Ascending aorta (tissue), 2 donors: Measurements from ENCODE around the gene KSR1. TPM values are rescaled to one million over a fixed set of nuclear protein-coding genes. Genes with fewer than 3 reads are reported as not detected.
"Not testable (repeated sequence)": the region's sequence is repeated elsewhere in the genome, so short reads cannot be mapped to it uniquely, and the experiment has no call there.

Source experiments
- DNase-seq, 2 donors: peaks; one replicate each; pipeline ENCODE4 v3.0.0-alpha.2; 2019; ENCODE audit warnings: low spot score in 2 of 2
- H3K27ac ChIP-seq, 2 donors: fragments of 200-600 bp; sonication (generic); one replicate each; pipeline ENCODE4 v1.5.1; 2016 to 2017; ENCODE audit warnings: mild to moderate bottlenecking in 1 of 2
- H3K27me3 ChIP-seq: fragments of 200-600 bp; sonication (generic); one replicate; pipeline ENCODE4 v1.5.1; 2017
- H3K36me3 ChIP-seq, 2 donors: fragments of 200-600 bp; sonication (generic); one replicate each; pipeline ENCODE4 v1.5.1; 2016
- H3K4me1 ChIP-seq, 2 donors: fragments of 200-600 bp; sonication (generic); one replicate each; pipeline ENCODE4 v1.5.1; 2016 to 2017; ENCODE audit warnings: mild to moderate bottlenecking in 1 of 2
- H3K4me3 ChIP-seq, 2 donors: fragments of 200-600 bp; sonication (generic); one replicate each; pipeline ENCODE4 v1.5.1; 2016 to 2017; ENCODE audit warnings: mild to moderate bottlenecking in 1 of 2
- H3K9me3 ChIP-seq, 2 donors: fragments of 200-600 bp; sonication (generic); one replicate each; pipeline ENCODE4 v1.5.1; 2016
- CTCF ChIP-seq, 3 experiments: fragments of 200-600 bp in 2 of 3; fragments of 450-650 bp in 1 of 3; sonication (generic) in 2 of 3; IDR thresholded peaks; one replicate each; pipeline ENCODE4 v1.5.1; 2016 to 2019; ENCODE audit warnings: antibody characterized with exemption in 3 of 3, mild to moderate bottlenecking in 1 of 3, moderate library complexity in 1 of 3
- intact Hi-C: fragments of 100-400 bp; cut with DNase I; formaldehyde crosslinking; loops from one replicate; pipeline ENCODE4 v1.15.1; 2023
- total RNA-seq: library from RNA; depleted of rRNA; stranded (reverse); fragments of >200 nt; gene quantifications from one replicate; pipeline ENCODE4 v1.1.0, GENCODE V29; 2016

KSR1 gene
- total RNA-seq, 1 donor from 2014 or later, result 42.6 TPM

- Histone ChIP-seq H3K9me3 (no peaks in the 10 kb centered on the region), H3K4me3 (no peak overlapping the region), H3K27me3 (no peaks in the 10 kb centered on the region), H3K4me1 (no peaks in the 10 kb centered on the region), H3K27ac (no peak overlapping the region), H3K36me3 (no peaks in the 10 kb centered on the region)
- no peak for TF ChIP-seq CTCF (IDR thresholded peaks at IDR 0.05)
- intact Hi-C loops, result no loop called here
- no peak for DNase-seq
These were observed 201.4 kb downstream of the KSR1 start for GRCh38 chr17:27657620-27658019.

GRCh38 chr17:27659683-27660082 lies 203.4 kb downstream of the KSR1 start:
- no peaks in the 10 kb centered on the region for H3K36me3 ChIP-seq
- no peaks in the 10 kb centered on the region for H3K9me3 ChIP-seq
- no peak for TF ChIP-seq CTCF (IDR thresholded peaks at IDR 0.05)
- H3K27me3 ChIP-seq, result no peaks in the 10 kb centered on the region
- no peaks in the 10 kb centered on the region for H3K4me1 ChIP-seq
- DNase-seq, result no peak
- intact Hi-C loops, result no loop called here
- H3K4me3 ChIP-seq, result no peak overlapping the region
- no peak overlapping the region for H3K27ac ChIP-seq

- H3K4me3 ChIP-seq, result no peak overlapping the region
- no peak for DNase-seq
- intact Hi-C loops, result no loop called here
These were observed 204.2 kb downstream of the KSR1 start for GRCh38 chr17:27660436-27660835.

GRCh38 chr17:27663936-27664605 lies 207.8 kb downstream of the KSR1 start:
- no peaks in the 10 kb centered on the region for H3K27me3 ChIP-seq
- no peaks in the 10 kb centered on the region for H3K9me3 ChIP-seq
- no peak for DNase-seq
- intact Hi-C loops, result no loop called here
- no peak for TF ChIP-seq CTCF (IDR thresholded peaks at IDR 0.05)
- H3K27ac ChIP-seq, result no peak overlapping the region
- H3K36me3 ChIP-seq, result no peaks in the 10 kb centered on the region
- no peak overlapping the region for H3K4me3 ChIP-seq
- H3K4me1 ChIP-seq, result no peaks in the 10 kb centered on the region

More at GRCh38 chr17:27660436-27660835, 204.2 kb downstream of the KSR1 start:
- no peak overlapping the region for H3K27ac ChIP-seq
- no peaks in the 10 kb centered on the region for H3K36me3 ChIP-seq
- TF ChIP-seq CTCF (IDR thresholded peaks at IDR 0.05), result no peak
- no peaks in the 10 kb centered on the region for H3K4me1 ChIP-seq
- H3K27me3 ChIP-seq, result no peaks in the 10 kb centered on the region
- H3K9me3 ChIP-seq, result no peaks in the 10 kb centered on the region

- intact Hi-C loops, result no loop called here
- H3K4me3 ChIP-seq, result no peak overlapping the region
- H3K4me1 ChIP-seq, result no peaks in the 10 kb centered on the region
- no peaks in the 10 kb centered on the region for H3K9me3 ChIP-seq
- H3K36me3 ChIP-seq, result no peaks in the 10 kb centered on the region
- DNase-seq, result no peak
- no peak for TF ChIP-seq CTCF (IDR thresholded peaks at IDR 0.05)
- H3K27me3 ChIP-seq, result no peaks in the 10 kb centered on the region
- H3K27ac ChIP-seq, result no peak overlapping the region
These were observed 208.3 kb downstream of the KSR1 start for GRCh38 chr17:27664606-27664965.

- Histone ChIP-seq H3K4me3 (no peak overlapping the region), H3K36me3 (no peaks in the 10 kb centered on the region), H3K9me3 (no peaks in the 10 kb centered on the region), H3K27ac (no peak overlapping the region), H3K4me1 (no peaks in the 10 kb centered on the region), H3K27me3 (no peaks in the 10 kb centered on the region)
- no peak for TF ChIP-seq CTCF (IDR thresholded peaks at IDR 0.05)
- no peak for DNase-seq
- intact Hi-C loops, result no loop called here
These were observed 209.3 kb downstream of the KSR1 start for GRCh38 chr17:27665549-27665948.

DNA sequence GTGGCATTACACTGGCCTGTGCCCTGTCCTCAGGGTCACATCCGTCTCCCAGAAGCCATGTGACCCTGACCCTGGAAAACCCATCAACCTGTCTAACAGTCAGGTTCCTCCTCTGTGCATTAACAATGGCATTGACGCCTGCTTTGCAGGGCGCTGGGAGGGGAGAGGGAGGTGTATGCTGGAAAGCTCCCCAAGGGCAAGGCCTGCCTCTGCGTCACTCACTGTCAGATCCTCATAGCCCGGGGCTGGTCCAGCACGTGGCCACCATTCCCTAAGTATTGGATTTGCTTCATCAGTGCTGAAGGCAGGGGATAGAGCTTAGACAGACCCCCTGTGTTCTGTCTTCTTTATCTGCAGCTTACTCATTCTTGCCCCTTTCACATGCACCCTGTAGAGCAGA lies 210.0 kb downstream of the KSR1 start:
- intact Hi-C loops, DNase-seq, H3K36me3 ChIP-seq: not testable (repeated sequence)

More for the DNA sequence above, 210.0 kb downstream of the KSR1 start:
- not testable (repeated sequence) for H3K27me3 ChIP-seq, H3K4me1 ChIP-seq, H3K9me3 ChIP-seq, H3K4me3 ChIP-seq, H3K27ac ChIP-seq
